Fibroblast of mammary gland (primary cell): ENCODE measurements around the gene CRTC1.

Source experiments
- DNase-seq: peaks from one replicate; pipeline ENCODE4 v3.0.0-alpha.2; 2010; ENCODE audit warnings: low read depth
- H3K4me3 ChIP-seq: 2 replicates; pipeline ENCODE4 v1.5.1; 2011; ENCODE audit warnings: low read depth, mild to moderate bottlenecking, low read length, moderate library complexity; ENCODE audit not compliant: control insufficient read depth
- TF ChIP-seq, protein P1 (sequence below): conservative IDR thresholded peaks from 2 replicates; pipeline ENCODE4 v1.5.1; 2011; ENCODE audit warnings: low read depth, low read length, inconsistent platforms; ENCODE audit not compliant: control insufficient read depth, insufficient read depth

CRTC1 gene

DNA sequence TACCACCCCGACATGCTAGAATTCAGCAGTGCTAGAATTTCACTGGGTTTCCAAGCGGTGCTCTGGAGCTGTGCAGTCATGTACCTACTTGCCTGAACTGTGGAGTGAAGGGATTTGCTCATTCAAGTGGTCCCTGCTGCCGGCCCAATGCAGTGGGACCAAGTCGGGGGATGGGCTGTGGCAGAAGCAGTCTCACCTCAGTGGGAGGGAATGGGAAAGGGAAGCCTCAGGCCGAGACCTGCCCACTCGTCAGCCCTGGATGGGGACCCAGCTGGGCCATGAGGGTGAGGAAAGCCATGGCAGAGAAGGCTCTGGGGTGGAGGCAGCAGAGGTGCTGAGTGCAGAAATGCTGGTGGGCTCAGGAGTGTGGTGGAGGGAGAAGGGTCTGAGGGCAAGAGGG is 31.7 kb upstream of the CRTC1 start:
- DNase-seq, result no peak
- TF ChIP-seq, protein P1, sequence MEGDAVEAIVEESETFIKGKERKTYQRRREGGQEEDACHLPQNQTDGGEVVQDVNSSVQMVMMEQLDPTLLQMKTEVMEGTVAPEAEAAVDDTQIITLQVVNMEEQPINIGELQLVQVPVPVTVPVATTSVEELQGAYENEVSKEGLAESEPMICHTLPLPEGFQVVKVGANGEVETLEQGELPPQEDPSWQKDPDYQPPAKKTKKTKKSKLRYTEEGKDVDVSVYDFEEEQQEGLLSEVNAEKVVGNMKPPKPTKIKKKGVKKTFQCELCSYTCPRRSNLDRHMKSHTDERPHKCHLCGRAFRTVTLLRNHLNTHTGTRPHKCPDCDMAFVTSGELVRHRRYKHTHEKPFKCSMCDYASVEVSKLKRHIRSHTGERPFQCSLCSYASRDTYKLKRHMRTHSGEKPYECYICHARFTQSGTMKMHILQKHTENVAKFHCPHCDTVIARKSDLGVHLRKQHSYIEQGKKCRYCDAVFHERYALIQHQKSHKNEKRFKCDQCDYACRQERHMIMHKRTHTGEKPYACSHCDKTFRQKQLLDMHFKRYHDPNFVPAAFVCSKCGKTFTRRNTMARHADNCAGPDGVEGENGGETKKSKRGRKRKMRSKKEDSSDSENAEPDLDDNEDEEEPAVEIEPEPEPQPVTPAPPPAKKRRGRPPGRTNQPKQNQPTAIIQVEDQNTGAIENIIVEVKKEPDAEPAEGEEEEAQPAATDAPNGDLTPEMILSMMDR, result no peak
- H3K4me3 ChIP-seq, result no peak overlapping the region

DNA sequence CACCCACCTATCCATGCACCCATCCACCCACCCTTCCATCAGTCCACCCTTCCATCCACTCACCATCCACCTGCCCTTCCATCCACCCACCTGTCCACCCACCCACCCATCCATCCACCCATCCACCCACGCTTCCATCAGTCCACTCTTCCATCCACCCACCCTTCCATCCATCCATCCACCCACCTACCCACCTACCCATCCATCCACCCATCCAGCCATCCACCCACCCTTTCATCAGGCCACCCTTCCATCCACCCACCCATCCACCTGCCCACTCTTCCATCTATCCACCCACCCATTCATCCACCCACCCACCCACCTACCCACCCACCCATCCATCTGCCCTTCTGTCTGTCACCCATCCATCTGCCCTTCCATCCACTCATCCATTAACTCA is 29.6 kb upstream of the CRTC1 start:
- H3K4me3 ChIP-seq, result no peak overlapping the region
- no peak for DNase-seq
- TF ChIP-seq, protein P1, result no peak

GRCh38 chr19:18654469-18654868 is 29.0 kb upstream of the CRTC1 start:
- no peak for DNase-seq
- H3K4me3 ChIP-seq, result no peak overlapping the region
- TF ChIP-seq, protein P1, result no peak

DNA sequence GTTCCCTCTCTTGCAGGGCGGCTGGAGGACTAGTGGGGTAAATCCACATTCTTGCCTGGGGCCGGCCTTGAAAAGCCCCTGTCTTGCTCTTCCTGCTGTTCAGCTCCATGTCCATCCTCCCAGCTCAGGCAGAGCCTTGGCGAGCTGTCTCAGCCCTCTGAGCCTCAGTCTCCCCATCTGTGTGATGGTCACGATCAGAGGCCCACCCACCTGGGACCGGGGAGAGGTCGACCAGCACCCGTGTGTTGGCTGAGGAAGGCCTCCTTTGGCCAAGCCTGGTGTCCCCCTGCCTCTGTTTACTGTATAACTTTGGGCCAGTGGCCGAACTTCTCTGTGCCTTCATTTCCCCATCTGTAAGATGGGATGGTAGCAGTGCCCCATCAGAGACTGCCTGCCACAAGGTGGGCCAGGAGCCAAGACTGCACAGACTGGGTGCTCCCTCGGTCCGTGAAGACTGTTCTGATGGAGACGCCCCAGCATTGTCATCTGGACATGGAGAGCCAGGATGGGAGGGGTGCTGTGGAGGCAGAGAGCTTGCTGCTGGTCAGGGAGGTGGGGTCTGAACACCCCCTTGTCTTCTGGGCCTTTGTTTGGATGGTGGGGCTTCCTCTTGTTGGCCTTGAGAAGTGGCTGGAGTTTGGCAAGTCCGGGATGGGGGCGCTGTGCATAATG is 28.2 kb upstream of the CRTC1 start:
- TF ChIP-seq, protein P1, result no peak
- H3K4me3 ChIP-seq, result no peak overlapping the region
- no peak for DNase-seq

GRCh38 chr19:18656337-18657086 is 27.0 kb upstream of the CRTC1 start:
- no peak for DNase-seq
- TF ChIP-seq, protein P1, result no peak
- H3K4me3 ChIP-seq, result no peak overlapping the region

- no peak overlapping the region for H3K4me3 ChIP-seq
- peak; percentile 82 for DNase-seq
- TF ChIP-seq, protein P1, result no peak
Measured at GRCh38 chr19:18657590-18658365, 25.7 kb upstream of the CRTC1 start.
